Measurements from ENCODE around the gene DDB1. TPM values are rescaled to one million over a fixed set of nuclear protein-coding genes. Genes with fewer than 3 reads are reported as not detected.

Gene DDB1
- total and polyA plus RNA-seq, 10 of the 15 experiments (the other 5 are each of a cell fraction or from before 2014, with no cell fraction given), result 136 to 272 (median 216) TPM

- RAD21 ChIA-PET (ENCODE audit: unreplicated experiment), result no interaction called here
- Histone ChIP-seq H3K4me3 (no peak overlapping the region), H2AFZ (ENCODE audit: control insufficient read depth, low read depth, low read length) (no peak overlapping the region), H4K20me1 (ENCODE audit: control insufficient read depth, insufficient read depth) (no peaks in the 10 kb centered on the region), H3K9me3 (replicated peaks; ENCODE audit: control insufficient read depth, insufficient read depth, low read length) (no peaks in the 10 kb centered on the region), H3K4me1 (ENCODE audit: control insufficient read depth, insufficient read depth, low read length) (no peaks in the 10 kb centered on the region), H3K27ac (ENCODE audit: control insufficient read depth, insufficient read depth) (no peak overlapping the region), H3K27me3 (replicated peaks in 1 of 2; ENCODE audit: control insufficient read depth in 2 of 2, insufficient read depth in 2 of 2, low read length in 1 of 2) (no peaks in the 10 kb centered on the region), H3K79me2 (ENCODE audit: control insufficient read depth, insufficient read depth, low read length) (no peaks in the 10 kb centered on the region; the same call in 1 of the 2 replicates), H3K36me3 (ENCODE audit: control insufficient read depth in 2 of 2, insufficient read depth in 2 of 2, low read length in 1 of 2) (no peaks in the 10 kb centered on the region), H3K9ac (ENCODE audit: control insufficient read depth, insufficient read depth, low read length) (no peak overlapping the region), H3K4me2 (ENCODE audit: control insufficient read depth, insufficient read depth) (no peak overlapping the region)
- BruUV-seq (replicated peaks), result no TSS peak
- TF ChIP-seq TARDBP (IDR thresholded peaks at IDR 0.05; ENCODE audit: borderline replicate concordance), result no peak
- no peak for TF ChIP-seq IKZF2 (IDR thresholded peaks at IDR 0.05)
- TF ChIP-seq FOXM1 (IDR thresholded peaks at IDR 0.05; ENCODE audit: low read depth, low read length), result no peak
- no peak for TF ChIP-seq FOS (IDR thresholded peaks at IDR 0.05; ENCODE audit: borderline replicate concordance, extremely low read depth, insufficient read length)
- no peak for TF ChIP-seq RAD51 (IDR thresholded peaks at IDR 0.05)
- no peak for TF ChIP-seq TBL1XR1 (IDR thresholded peaks at IDR 0.05; ENCODE audit: low read depth, low read length)
- no peak for TF ChIP-seq KAT2A (conservative IDR thresholded peaks at IDR 0.05; ENCODE audit: control insufficient read depth, low read depth, low read length)
- TF ChIP-seq, protein P1, sequence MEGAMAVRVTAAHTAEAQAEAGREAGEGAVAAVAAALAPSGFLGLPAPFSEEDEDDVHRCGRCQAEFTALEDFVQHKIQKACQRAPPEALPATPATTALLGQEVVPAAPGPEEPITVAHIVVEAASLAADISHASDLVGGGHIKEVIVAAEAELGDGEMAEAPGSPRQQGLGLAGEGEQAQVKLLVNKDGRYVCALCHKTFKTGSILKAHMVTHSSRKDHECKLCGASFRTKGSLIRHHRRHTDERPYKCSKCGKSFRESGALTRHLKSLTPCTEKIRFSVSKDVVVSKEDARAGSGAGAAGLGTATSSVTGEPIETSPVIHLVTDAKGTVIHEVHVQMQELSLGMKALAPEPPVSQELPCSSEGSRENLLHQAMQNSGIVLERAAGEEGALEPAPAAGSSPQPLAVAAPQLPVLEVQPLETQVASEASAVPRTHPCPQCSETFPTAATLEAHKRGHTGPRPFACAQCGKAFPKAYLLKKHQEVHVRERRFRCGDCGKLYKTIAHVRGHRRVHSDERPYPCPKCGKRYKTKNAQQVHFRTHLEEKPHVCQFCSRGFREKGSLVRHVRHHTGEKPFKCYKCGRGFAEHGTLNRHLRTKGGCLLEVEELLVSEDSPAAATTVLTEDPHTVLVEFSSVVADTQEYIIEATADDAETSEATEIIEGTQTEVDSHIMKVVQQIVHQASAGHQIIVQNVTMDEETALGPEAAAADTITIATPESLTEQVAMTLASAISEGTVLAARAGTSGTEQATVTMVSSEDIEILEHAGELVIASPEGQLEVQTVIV (IDR thresholded peaks at IDR 0.05; ENCODE audit: borderline replicate concordance, partially characterized antibody), result no peak
- no peak for TF ChIP-seq YBX1 (IDR thresholded peaks at IDR 0.05)
- TF ChIP-seq CTCF (IDR thresholded peaks at IDR 0.05 in 2 of 3, conservative IDR thresholded peaks at IDR 0.05 in 1 of 3; ENCODE audit: control insufficient read depth in 2 of 3, extremely low read depth in 1 of 3, insufficient read depth in 1 of 3, low read depth in 3 of 3, low read length in 3 of 3), result no peak
- no peak for TF ChIP-seq BRCA1 (IDR thresholded peaks at IDR 0.05; ENCODE audit: low read depth, low read length)
- no peak for TF ChIP-seq ZNF622 (IDR thresholded peaks at IDR 0.05)
- TF ChIP-seq, protein P2, sequence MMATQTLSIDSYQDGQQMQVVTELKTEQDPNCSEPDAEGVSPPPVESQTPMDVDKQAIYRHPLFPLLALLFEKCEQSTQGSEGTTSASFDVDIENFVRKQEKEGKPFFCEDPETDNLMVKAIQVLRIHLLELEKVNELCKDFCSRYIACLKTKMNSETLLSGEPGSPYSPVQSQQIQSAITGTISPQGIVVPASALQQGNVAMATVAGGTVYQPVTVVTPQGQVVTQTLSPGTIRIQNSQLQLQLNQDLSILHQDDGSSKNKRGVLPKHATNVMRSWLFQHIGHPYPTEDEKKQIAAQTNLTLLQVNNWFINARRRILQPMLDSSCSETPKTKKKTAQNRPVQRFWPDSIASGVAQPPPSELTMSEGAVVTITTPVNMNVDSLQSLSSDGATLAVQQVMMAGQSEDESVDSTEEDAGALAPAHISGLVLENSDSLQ (IDR thresholded peaks at IDR 0.05), result no peak
- no peak for TF ChIP-seq WRNIP1 (IDR thresholded peaks at IDR 0.05; ENCODE audit: borderline replicate concordance, low read depth, low read length)
- no peak for TF ChIP-seq ZNF217 (IDR thresholded peaks at IDR 0.05)
- TF ChIP-seq NR2F1 (conservative IDR thresholded peaks at IDR 0.05), result no peak
- TF ChIP-seq, protein P3, sequence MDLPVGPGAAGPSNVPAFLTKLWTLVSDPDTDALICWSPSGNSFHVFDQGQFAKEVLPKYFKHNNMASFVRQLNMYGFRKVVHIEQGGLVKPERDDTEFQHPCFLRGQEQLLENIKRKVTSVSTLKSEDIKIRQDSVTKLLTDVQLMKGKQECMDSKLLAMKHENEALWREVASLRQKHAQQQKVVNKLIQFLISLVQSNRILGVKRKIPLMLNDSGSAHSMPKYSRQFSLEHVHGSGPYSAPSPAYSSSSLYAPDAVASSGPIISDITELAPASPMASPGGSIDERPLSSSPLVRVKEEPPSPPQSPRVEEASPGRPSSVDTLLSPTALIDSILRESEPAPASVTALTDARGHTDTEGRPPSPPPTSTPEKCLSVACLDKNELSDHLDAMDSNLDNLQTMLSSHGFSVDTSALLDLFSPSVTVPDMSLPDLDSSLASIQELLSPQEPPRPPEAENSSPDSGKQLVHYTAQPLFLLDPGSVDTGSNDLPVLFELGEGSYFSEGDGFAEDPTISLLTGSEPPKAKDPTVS (IDR thresholded peaks at IDR 0.05; ENCODE audit: low read depth, low read length), result no peak
- no peak for TF ChIP-seq STAT3 (IDR thresholded peaks at IDR 0.05; ENCODE audit: low read depth, low read length)
- TF ChIP-seq CHD4 (IDR thresholded peaks at IDR 0.05), result no peak
- TF ChIP-seq SMARCA5 (IDR thresholded peaks at IDR 0.05), result no peak
- intact Hi-C loops (cut with micrococcal nuclease; ENCODE audit: unreplicated experiment) (no loop called here), in situ Hi-C loops (cut with MboI) (no loop called here)
- ATAC-seq (no peak), DNase-seq (ENCODE audit: low read depth, low spot score) (no peak), FAIRE-seq (no peak)
- CTCF ChIA-PET, result no interaction called here
- 76% methylated on average over 13 of the region's 14 CpGs for WGBS (ENCODE audit: insufficient coverage, insufficient replicate concordance, low lambda C conversion rate, missing lambda C conversion rate)
- POLR2A ChIA-PET, result no interaction called here
- SMC1A ChIA-PET (ENCODE audit: uncharacterized antibody, unreplicated experiment), result no interaction called here
These were observed 45.4 kb downstream of the DDB1 start for GRCh38 chr11:61287338-61287977.

Measured in GM12878 (cell line).